IPS DF 6.9 (cell line): Measurements from ENCODE around the gene GPR108.

Experiments used
- DNase-seq: peaks from one replicate; pipeline ENCODE4 v3.0.0-alpha.2; 2013; ENCODE audit warnings: low read depth, low spot score
- H3K27ac ChIP-seq: one replicate; pipeline ENCODE4 v1.5.1; 2013; ENCODE audit warnings: low read length, control low read depth
- H3K27me3 ChIP-seq: 2 replicates; pipeline ENCODE4 v1.6.1; 2013; ENCODE audit warnings: mild to moderate bottlenecking, low read length; ENCODE audit not compliant: control insufficient read depth, insufficient read depth
- H3K36me3 ChIP-seq: 2 replicates; pipeline ENCODE4 v1.6.1; 2013; ENCODE audit warnings: low read length; ENCODE audit not compliant: control insufficient read depth, insufficient read depth
- H3K4me1 ChIP-seq: 2 replicates; pipeline ENCODE4 v1.6.1; 2013; ENCODE audit warnings: low read length; ENCODE audit not compliant: control insufficient read depth, insufficient read depth
- H3K4me3 ChIP-seq: 2 replicates; pipeline ENCODE4 v1.5.1; 2013; ENCODE audit warnings: mild to moderate bottlenecking, low read length
- H3K9me3 ChIP-seq: 2 replicates; pipeline ENCODE4 v1.6.1; 2013; ENCODE audit warnings: low read length, inconsistent platforms; ENCODE audit not compliant: control insufficient read depth, insufficient read depth
- WGBS: extraction: QIAGEN DNeasy Blood & Tissue Kit; methylation state at CpG from one replicate; pipeline ENCODE4 v1.1.7; 2013; ENCODE audit warnings: mixed read lengths, missing lambda C conversion rate; ENCODE audit not compliant: insufficient read length, insufficient coverage; 5-methylcytosine and 5-hydroxymethylcytosine counted together

GPR108 gene

DNA sequence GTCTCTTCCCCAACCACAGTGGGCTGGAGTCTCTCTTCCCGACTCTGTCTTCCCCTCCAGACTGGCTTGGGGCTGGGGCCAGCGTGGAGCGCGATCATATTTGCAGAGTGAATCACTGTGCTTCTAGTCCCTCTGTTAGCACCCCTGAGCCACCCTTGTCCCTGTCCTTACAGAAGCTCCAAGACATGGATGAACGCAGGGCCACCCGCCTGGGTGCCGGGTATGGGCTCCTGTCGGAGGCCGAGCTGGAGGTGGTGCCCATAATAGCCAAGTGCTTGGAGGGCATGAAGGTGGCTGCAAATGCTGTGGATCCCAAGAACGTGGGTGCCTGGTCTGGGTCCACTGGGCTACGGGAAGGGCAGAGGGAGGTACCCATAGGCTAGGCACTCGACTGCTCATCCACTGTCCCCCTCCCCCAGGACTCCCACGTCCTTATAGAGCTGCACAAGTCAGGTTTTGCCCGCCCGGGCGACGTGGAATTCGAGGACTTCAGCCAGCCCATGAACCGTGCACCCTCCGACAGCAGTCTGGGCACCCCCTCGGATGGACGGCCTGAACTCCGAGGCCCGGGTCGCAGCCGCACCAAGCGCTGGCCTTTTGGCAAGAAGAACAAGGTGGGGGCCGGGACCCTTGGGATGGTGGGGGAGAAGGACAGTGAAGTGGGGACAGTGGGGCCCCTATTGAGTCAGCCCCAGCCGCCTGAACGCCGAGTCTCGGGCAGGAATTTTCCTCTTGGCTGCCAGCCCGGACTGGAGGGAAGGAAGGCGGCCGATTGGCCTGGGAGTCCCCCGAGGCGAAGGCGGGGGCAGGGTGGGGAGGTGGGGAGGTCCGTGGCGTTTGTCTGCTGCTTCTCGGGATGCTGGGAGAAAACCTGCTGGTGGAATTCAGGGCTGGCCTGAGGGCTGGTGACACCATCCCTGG lies 7.3 kb upstream of the GPR108 start:
- Histone ChIP-seq H3K9me3 (no peaks in the 10 kb centered on the region), H3K27me3 (no peaks in the 10 kb centered on the region), H3K27ac (no peak overlapping the region), H3K4me1 (no peaks in the 10 kb centered on the region; the same call in none of the 2 replicates), H3K4me3 (no peak overlapping the region), H3K36me3 (peaks cover 26% of the 10 kb centered on the region)
- no CpG with 5 or more reads among the region's 41 CpGs for WGBS
- no peak for DNase-seq

DNA sequence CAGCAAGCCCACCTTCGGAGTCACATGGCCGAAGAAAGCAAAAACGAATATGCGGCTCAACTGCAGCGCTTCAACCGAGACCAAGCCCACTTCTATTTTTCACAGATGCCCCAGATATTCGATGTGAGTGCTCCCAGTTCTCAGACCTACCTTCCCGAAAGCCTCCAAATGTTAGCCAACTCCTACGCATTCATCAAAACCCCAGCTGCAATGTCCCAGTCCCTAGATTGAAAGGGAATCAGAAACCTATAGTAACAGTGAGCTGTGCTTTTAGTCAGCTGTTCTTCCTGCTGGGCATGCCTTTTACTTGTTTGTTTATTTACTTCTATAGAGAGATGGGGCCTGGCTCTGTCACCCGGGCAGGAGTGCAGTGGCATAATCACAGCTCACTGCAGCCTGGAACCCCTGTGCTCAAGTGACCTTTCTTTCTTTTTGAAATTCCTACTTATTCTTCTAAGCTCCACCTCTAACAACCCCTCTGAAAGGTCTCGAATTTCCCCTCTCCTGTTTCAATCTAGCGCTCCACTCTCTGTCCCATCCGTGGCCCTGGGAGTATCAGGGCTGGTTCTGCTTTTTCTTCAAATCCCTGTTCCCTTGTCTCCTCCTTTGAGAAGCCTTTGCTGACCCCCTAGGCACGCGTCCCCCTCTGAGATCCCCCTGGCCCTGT lies 6.5 kb upstream of the GPR108 start:
- no CpG with 5 or more reads among the region's 15 CpGs for WGBS
- DNase-seq, result no peak
- Histone ChIP-seq H3K4me3 (no peak overlapping the region), H3K9me3 (no peaks in the 10 kb centered on the region), H3K4me1 (peaks cover 1% of the 10 kb centered on the region), H3K36me3 (peaks cover 19% of the 10 kb centered on the region), H3K27me3 (no peaks in the 10 kb centered on the region), H3K27ac (no peak overlapping the region)

DNA sequence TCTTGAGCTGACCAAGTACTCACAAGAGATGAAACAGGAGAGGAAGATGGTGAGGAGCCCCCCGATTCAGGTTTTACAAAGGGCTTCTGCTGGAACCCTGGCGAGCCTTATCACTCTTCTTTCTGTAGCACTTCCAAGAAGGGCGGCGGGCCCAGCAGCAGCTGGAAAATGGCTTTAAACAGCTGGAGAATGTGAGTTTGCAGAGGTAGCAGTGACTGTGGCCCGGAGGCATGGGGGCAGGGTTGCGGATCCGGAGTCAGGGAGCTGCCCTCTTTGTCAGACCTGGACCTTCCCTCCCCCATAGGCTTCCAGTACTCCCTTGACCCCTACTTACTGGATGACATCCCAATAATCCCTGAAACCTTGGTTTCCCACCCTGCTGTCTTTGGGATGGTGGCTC lies 5.7 kb upstream of the GPR108 start:
- WGBS, result no CpG with 5 or more reads among the region's 7 CpGs
- peaks cover 6% of the 10 kb centered on the region for H3K4me1 ChIP-seq

DNA sequence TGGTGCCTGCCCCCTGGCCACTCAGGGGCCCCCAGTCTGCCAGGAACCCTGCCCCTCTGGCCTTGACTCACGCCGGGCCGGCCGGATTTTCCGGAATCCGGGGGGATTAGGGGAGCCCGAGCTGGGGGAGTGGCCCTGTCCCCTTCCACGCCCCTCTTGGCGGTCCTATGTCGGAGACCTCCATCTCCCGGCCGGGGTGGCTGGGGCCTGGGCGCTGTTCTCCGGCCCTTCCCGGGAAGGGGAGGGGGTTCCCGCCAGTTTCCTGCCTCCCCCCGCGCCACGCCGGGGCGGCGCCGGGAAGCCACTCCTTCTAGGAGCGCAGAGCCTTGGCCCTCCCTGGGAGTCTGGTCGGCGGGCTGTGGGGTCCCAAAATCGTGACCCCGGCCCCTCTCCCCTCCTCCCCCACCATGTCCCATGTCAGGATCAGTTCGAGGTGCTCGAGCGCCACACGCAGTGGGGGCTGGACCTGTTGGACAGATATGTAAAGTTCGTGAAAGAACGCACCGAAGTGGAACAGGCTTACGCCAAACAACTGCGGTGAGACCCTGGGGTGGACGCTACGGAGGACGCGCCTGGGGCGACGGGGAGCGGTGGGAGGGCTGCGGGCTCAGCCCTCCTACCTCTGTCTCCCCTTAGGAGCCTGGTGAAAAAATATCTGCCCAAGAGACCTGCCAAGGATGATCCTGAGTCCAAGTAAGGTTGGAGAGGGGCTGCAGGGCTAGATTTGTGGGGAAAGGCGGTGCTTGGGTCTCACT lies 3.4 kb upstream of the GPR108 start:
- WGBS, result no CpG with 5 or more reads among the region's 46 CpGs
- Histone ChIP-seq H3K27ac (no peak overlapping the region), H3K36me3 (peaks cover 6% of the 10 kb centered on the region; the same call in 1 of the 2 replicates), H3K27me3 (no peaks in the 10 kb centered on the region), H3K4me3 (peak overlapping the region; percentile 80; the same call in 1 of the 2 replicates), H3K9me3 (no peaks in the 10 kb centered on the region), H3K4me1 (peaks cover 6% of the 10 kb centered on the region)
- no peak for DNase-seq

More for the DNA sequence above, 5.7 kb upstream of the GPR108 start:
- Histone ChIP-seq H3K27ac (no peak overlapping the region), H3K9me3 (no peaks in the 10 kb centered on the region), H3K36me3 (peaks cover 17% of the 10 kb centered on the region), H3K4me3 (no peak overlapping the region), H3K27me3 (no peaks in the 10 kb centered on the region)
- DNase-seq, result no peak

DNA sequence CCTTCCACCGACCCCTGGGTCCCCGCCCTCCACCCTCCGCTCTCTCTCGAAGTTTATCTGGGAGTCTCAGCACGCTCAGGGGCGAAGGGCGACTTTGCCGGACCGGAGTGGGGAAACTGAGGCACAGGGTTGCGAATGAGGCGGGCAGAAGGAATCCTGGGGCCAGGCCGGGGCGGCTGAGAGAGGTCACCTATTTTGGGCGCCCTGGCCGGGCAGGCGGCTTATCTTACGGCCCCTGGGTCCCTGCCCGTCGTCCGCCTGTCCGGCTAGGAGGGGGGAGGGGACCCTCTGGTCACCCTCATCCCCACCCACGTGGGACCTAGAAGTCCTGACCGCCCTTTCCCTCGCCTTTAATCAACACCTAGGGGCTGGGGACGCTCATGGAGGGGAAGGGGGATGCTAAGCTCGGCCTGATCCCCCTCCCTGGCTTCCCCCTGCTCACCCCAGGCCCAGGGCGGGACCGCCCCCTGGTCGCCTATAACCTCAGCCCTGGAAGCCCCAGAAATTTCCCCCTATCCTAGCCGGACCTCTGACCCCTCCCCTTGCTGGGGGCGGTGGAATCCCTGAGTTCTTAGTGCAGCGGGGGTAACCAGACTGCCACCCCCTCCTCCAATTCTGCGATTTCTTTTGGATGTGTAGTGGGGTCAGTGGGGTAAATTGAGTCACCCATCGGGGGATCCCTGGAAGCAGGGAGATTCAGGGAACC lies 2.7 kb upstream of the GPR108 start:
- peaks cover 6% of the 10 kb centered on the region for H3K4me1 ChIP-seq
- H3K36me3 ChIP-seq, result peaks cover 6% of the 10 kb centered on the region; the same call in 1 of the 2 replicates
- H3K27me3 ChIP-seq, result no peaks in the 10 kb centered on the region
- H3K9me3 ChIP-seq, result no peaks in the 10 kb centered on the region
- no peak for DNase-seq
- no peak overlapping the region for H3K27ac ChIP-seq
- H3K4me3 ChIP-seq, result peak overlapping the region; percentile 80
- WGBS, result no CpG with 5 or more reads among the region's 34 CpGs

DNA sequence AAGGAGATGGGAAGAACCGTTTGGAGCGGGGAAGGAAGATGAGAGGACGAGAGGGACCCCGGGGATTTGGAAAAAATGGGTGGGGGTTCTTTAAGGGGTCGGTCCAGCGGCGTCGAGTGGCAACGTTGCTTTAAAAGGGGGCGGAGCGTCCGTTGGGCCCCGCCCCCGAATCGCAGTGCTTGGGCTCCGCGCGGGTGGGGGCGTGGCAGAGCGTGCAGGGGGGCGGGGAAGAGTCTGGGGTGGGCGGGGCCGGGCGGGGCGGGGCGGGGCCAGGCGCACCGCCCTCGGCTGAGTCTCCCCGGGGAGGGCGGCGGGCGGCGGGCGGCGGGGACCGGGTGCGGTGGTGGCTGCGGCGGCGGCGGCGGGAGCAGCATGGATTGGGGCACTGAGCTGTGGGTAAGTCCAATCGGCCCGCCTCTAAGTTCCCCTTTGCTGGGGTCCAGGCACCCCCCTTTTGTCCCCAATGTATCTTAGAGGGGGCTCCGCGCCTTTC lies 2.1 kb upstream of the GPR108 start, which contains the start of gene TRIP10:
Gene TRIP10, plus strand, starts transcription at position 291 of the 493 bp plus-strand sequence. Its CDS starts 82 bp downstream, at position 373.
- peak within 1 kb of the TSS; percentile 80 for H3K4me3 ChIP-seq
- H3K4me1 ChIP-seq, result peaks cover 6% of the 10 kb centered on the region
- H3K9me3 ChIP-seq, result no peaks in the 10 kb centered on the region
- no CpG with 5 or more reads among the region's 47 CpGs for WGBS
- DNase-seq, result no peak
- H3K27ac ChIP-seq, result no peak within 1 kb of the TSS
- H3K27me3 ChIP-seq, result no peaks in the 10 kb centered on the region
- peaks cover 3% of the 10 kb centered on the region; the same call in 1 of the 2 replicates for H3K36me3 ChIP-seq

DNA sequence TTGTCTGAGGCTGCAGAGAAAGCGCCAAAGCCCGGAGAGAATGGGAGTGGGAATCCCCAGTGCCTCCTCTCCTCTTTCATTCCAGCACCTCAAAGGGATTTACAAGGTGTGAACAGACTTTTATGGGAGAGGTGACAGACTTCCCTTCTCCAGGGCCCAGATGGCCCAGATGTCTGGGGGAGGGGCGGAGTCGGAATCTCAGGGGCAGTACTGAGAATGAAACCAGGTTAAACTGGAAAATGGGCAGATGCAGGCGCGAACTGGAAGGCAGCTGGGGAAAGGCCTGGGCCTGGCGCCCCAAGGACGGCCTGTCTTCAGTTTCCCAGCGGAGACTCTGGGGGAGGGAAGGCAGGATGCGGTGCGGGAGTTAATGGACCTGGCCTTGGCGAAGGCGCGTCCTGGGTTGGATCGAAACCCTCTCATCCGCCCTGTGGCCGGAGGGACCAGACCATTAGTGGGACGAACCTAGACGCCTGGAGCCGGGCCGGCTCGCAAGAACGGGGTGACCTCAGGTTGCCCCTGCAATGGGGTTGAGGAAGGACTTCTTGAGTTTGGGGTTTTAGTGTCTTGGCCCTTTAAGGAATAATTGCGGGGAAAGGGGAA lies 1.5 kb upstream of the GPR108 start:
- DNase-seq, result no peak
- Histone ChIP-seq H3K4me3 (peak overlapping the region; percentile 18; the same call in 1 of the 2 replicates), H3K4me1 (peaks cover 6% of the 10 kb centered on the region), H3K27ac (no peak overlapping the region), H3K9me3 (no peaks in the 10 kb centered on the region), H3K27me3 (no peaks in the 10 kb centered on the region), H3K36me3 (no peaks in the 10 kb centered on the region; the same call in 1 of the 2 replicates)
- WGBS, result no CpG with 5 or more reads among the region's 24 CpGs

DNA sequence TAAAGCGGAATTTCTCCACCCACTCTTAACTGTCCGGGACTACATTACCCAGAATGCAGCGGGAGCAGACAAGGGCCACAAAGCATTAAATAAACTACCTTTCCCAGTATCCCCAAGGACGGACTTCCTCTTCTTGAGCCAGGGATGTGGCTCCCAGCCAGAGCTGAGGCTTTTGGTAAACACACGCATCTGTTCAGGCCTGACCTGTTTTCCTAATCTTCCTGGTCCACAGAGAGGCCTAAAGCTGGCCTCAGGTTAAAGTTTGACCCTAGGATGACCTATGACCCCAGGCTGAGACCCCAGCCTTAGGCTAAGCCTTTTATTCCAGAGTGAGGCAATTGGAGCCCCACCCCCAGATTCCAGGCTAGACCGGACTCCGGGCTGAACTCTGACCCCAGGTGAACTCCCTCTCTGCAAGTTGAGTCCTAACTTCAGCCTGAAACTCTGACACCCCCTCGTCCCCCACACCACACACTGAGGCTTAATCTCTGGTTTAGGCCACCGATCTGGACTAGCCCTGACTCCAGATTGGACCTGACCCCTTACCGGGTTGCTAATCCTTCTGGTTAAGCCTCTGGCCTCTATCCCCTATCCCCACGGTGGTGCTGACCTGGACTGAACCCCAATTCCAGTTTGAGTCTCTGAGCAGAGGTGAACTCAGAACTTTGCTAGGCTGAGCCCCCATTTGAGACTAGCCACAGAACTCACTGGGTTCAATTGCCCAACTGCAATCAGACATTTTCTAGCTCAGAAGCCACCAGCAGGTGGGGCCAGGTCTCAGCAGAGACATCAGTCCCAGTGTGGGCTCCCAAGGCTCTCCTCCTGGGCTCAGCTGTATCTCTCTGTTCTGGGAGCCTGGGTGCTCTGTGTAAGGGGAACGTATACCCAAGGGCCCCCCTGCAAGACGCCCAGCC lies 750 bp upstream of the GPR108 start:
- no peak overlapping the region; the same call in 1 of the 2 replicates for H3K4me3 ChIP-seq
- WGBS, result no CpG with 5 or more reads among the region's 13 CpGs
- no peaks in the 10 kb centered on the region for H3K9me3 ChIP-seq
- no peak overlapping the region for H3K27ac ChIP-seq
- no peak for DNase-seq
- no peaks in the 10 kb centered on the region for H3K27me3 ChIP-seq
- H3K36me3 ChIP-seq, result no peaks in the 10 kb centered on the region
- H3K4me1 ChIP-seq, result peaks cover 6% of the 10 kb centered on the region; the same call in 1 of the 2 replicates

DNA sequence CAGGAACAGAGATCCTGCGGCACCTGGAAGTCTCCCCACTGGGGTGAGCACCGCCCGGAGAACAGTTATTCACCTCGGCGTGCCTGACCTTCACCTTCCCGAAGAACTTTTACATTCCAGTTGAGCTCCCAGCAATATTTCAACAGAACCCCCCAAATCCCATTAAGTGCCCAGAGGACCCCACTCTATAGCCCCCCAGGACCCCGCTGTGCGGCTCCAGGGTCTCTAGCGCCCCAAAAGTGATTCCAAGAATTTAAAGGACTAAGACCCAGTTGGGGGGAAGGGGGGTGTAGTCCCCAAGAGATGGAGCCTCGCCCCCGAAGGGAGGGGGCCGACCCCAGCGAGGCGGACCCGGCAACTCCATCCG lies 480 bp downstream of the GPR108 start:
- Histone ChIP-seq H3K27ac (no peak overlapping the region), H3K27me3 (no peaks in the 10 kb centered on the region), H3K36me3 (peaks cover 2% of the 10 kb centered on the region), H3K4me3 (peak overlapping the region; percentile 67), H3K9me3 (no peaks in the 10 kb centered on the region), H3K4me1 (peaks cover 6% of the 10 kb centered on the region; the same call in 1 of the 2 replicates)
- WGBS, result no CpG with 5 or more reads among the region's 16 CpGs
- DNase-seq, result no peak
